B cell (primary cell): Measurements from ENCODE around the gene GOLGA6L10.
"Not testable (repeated sequence)": the region's sequence is repeated elsewhere in the genome, so short reads cannot be mapped to it uniquely, and the experiment has no call there.

Source experiments
- EZH2 ChIP-seq: IDR thresholded peaks from 2 replicates; pipeline ENCODE4 v1.6.1; 2012; ENCODE audit warnings: borderline replicate concordance, low read depth, mild to moderate bottlenecking, moderate library complexity, low read length; ENCODE audit not compliant: insufficient read depth, poor library complexity, severe bottlenecking
- TF ChIP-seq, protein P1 (sequence below): fragments of 200-600 bp; IDR thresholded peaks from one replicate; pipeline ENCODE4 v1.8.0; 2022; ENCODE audit warnings: antibody characterized with exemption, mild to moderate bottlenecking

DNA sequence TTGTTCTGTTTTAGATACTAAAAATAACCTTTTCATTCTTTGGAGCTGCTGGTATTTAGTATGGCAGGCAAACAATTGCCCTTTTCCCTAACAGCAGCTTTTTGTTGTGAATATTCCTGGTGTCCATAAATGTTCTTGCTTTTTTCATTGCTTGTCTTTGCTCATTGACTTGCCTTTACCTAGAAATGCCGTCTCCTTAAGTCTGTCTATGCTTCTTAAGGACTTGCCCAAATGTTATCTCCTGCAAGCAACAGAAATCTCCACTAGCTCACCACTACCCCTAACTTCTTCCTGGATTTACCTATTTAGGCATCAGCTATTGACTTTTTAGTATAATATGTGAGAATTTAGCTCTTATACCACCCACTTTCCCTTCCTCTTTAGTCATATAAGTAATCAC lies 42.8 kb upstream of the GOLGA6L10 start:
- TF ChIP-seq, protein P1, sequence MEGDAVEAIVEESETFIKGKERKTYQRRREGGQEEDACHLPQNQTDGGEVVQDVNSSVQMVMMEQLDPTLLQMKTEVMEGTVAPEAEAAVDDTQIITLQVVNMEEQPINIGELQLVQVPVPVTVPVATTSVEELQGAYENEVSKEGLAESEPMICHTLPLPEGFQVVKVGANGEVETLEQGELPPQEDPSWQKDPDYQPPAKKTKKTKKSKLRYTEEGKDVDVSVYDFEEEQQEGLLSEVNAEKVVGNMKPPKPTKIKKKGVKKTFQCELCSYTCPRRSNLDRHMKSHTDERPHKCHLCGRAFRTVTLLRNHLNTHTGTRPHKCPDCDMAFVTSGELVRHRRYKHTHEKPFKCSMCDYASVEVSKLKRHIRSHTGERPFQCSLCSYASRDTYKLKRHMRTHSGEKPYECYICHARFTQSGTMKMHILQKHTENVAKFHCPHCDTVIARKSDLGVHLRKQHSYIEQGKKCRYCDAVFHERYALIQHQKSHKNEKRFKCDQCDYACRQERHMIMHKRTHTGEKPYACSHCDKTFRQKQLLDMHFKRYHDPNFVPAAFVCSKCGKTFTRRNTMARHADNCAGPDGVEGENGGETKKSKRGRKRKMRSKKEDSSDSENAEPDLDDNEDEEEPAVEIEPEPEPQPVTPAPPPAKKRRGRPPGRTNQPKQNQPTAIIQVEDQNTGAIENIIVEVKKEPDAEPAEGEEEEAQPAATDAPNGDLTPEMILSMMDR, result not testable (repeated sequence)
- not testable (repeated sequence) for TF ChIP-seq EZH2
